ENCODE measurements around the gene SMYD3.

SMYD3 gene

GRCh38 chr1:245840971-245841370, 666.1 kb downstream of the SMYD3 start:
- no peak overlapping the region for H3K4me3 ChIP-seq (ENCODE audit: low read length, poor library complexity, severe bottlenecking)
- H3K9me3 ChIP-seq (ENCODE audit: insufficient read depth, low read depth, low read length): no peaks in the 10 kb centered on the region
- no peaks in the 10 kb centered on the region for H3K36me3 ChIP-seq (ENCODE audit: insufficient read depth, low read length)
- H4K20me1 ChIP-seq (ENCODE audit: insufficient read depth, low read length, poor library complexity, severe bottlenecking): no peaks in the 10 kb centered on the region
- no peaks in the 10 kb centered on the region for H3K27me3 ChIP-seq (ENCODE audit: insufficient read depth, low read length, poor library complexity, severe bottlenecking)
- H3K4me1 ChIP-seq (ENCODE audit: insufficient read depth, low read length, poor library complexity, severe bottlenecking): no peaks in the 10 kb centered on the region
- H3K4me2 ChIP-seq (ENCODE audit: low read depth, low read length, poor library complexity, severe bottlenecking): no peak overlapping the region
- H3K79me2 ChIP-seq (ENCODE audit: insufficient read depth, low read length): no peaks in the 10 kb centered on the region
- no peak overlapping the region for H3K9ac ChIP-seq (ENCODE audit: low read depth, low read length, poor library complexity, severe bottlenecking)
- H2AFZ ChIP-seq (ENCODE audit: low read length): no peak overlapping the region
- no peaks in the 10 kb centered on the region for H3K9me2 ChIP-seq (replicated peaks; ENCODE audit: low read depth, low read length)
- no peak for TF ChIP-seq EZH2phosphoT487 (IDR thresholded peaks at IDR 0.05; ENCODE audit: borderline replicate concordance)
- no peaks in the 10 kb centered on the region for H3F3A ChIP-seq (ENCODE audit: low read depth)

- Histone ChIP-seq H3K9ac (ENCODE audit: low read depth, low read length, poor library complexity, severe bottlenecking) (no peak overlapping the region), H3K79me2 (ENCODE audit: insufficient read depth, low read length) (no peaks in the 10 kb centered on the region), H3K9me3 (ENCODE audit: insufficient read depth, low read depth, low read length) (no peaks in the 10 kb centered on the region), H3K4me3 (ENCODE audit: low read length, poor library complexity, severe bottlenecking) (no peak overlapping the region), H3K9me2 (replicated peaks; ENCODE audit: low read depth, low read length) (no peaks in the 10 kb centered on the region), H3K4me1 (ENCODE audit: insufficient read depth, low read length, poor library complexity, severe bottlenecking) (no peaks in the 10 kb centered on the region), H4K20me1 (ENCODE audit: insufficient read depth, low read length, poor library complexity, severe bottlenecking) (no peaks in the 10 kb centered on the region), H3K36me3 (ENCODE audit: insufficient read depth, low read length) (no peaks in the 10 kb centered on the region), H2AFZ (ENCODE audit: low read length) (no peak overlapping the region), H3F3A (ENCODE audit: low read depth) (no peaks in the 10 kb centered on the region), H3K4me2 (ENCODE audit: low read depth, low read length, poor library complexity, severe bottlenecking) (no peak overlapping the region), H3K27me3 (ENCODE audit: insufficient read depth, low read length, poor library complexity, severe bottlenecking) (no peaks in the 10 kb centered on the region)
- no peak for TF ChIP-seq CTCF (conservative IDR thresholded peaks at IDR 0.05; ENCODE audit: low read length)
- TF ChIP-seq EZH2phosphoT487 (IDR thresholded peaks at IDR 0.05; ENCODE audit: borderline replicate concordance): no peak
These were observed 669.4 kb downstream of the SMYD3 start for GRCh38 chr1:245837718-245838117.

DNA sequence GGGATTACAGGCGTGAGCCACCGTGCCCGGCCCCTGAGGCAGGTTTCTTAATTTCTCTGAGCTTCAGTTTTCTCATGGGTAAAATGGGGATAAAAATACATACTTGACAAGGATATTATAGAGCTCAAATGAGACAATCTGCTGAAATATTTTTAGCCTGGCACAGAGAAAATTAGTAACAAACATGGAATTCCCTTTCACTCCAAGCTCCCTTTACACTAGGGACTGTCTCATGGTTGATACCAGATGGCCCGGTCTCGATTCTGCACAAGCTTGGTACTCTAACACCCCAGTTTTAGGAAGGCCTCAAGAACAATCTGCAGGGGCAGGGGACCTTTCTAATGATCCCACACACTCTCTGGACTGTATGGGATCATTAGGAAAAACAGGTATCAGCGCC, 671.7 kb downstream of the SMYD3 start:
- Histone ChIP-seq H3K79me2 (ENCODE audit: insufficient read depth, low read length) (no peaks in the 10 kb centered on the region), H3K4me3 (ENCODE audit: low read length, poor library complexity, severe bottlenecking) (no peak overlapping the region), H3K27me3 (ENCODE audit: insufficient read depth, low read length, poor library complexity, severe bottlenecking) (no peaks in the 10 kb centered on the region), H3K9me2 (replicated peaks; ENCODE audit: low read depth, low read length) (no peaks in the 10 kb centered on the region), H3F3A (ENCODE audit: low read depth) (no peaks in the 10 kb centered on the region), H3K4me1 (ENCODE audit: insufficient read depth, low read length, poor library complexity, severe bottlenecking) (no peaks in the 10 kb centered on the region), H3K36me3 (ENCODE audit: insufficient read depth, low read length) (no peaks in the 10 kb centered on the region), H2AFZ (ENCODE audit: low read length) (no peak overlapping the region), H3K4me2 (ENCODE audit: low read depth, low read length, poor library complexity, severe bottlenecking) (no peak overlapping the region), H3K9ac (ENCODE audit: low read depth, low read length, poor library complexity, severe bottlenecking) (no peak overlapping the region), H4K20me1 (ENCODE audit: insufficient read depth, low read length, poor library complexity, severe bottlenecking) (no peaks in the 10 kb centered on the region), H3K9me3 (ENCODE audit: insufficient read depth, low read depth, low read length) (no peaks in the 10 kb centered on the region)
- TF ChIP-seq CTCF (conservative IDR thresholded peaks at IDR 0.05; ENCODE audit: low read length): no peak
- no peak for TF ChIP-seq EZH2phosphoT487 (IDR thresholded peaks at IDR 0.05; ENCODE audit: borderline replicate concordance)

DNA sequence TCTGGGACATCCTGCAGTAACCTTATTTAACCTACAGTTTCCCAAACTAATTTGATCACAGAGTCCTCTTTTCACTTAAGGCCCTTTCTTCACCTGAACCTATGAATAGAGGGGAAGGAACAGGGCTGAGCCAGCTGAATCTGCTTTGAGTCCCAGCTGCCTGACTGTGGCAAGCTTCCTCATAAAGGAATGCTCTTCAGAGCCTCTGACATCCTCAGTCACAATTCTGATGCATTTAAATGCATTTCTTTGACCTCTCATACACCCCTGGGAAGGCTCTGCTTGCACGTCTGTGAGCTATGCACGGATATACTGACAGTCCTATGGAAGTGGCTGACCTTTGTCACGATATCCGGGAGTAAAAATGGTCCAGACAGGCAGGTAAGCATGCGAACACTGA, 673.1 kb downstream of the SMYD3 start:
- Histone ChIP-seq H3K4me1 (ENCODE audit: insufficient read depth, low read length, poor library complexity, severe bottlenecking) (no peaks in the 10 kb centered on the region), H3F3A (ENCODE audit: low read depth) (no peaks in the 10 kb centered on the region), H3K4me3 (ENCODE audit: low read length, poor library complexity, severe bottlenecking) (no peak overlapping the region), H3K4me2 (ENCODE audit: low read depth, low read length, poor library complexity, severe bottlenecking) (no peak overlapping the region), H3K79me2 (ENCODE audit: insufficient read depth, low read length) (no peaks in the 10 kb centered on the region), H3K9me2 (replicated peaks; ENCODE audit: low read depth, low read length) (no peaks in the 10 kb centered on the region), H3K27me3 (ENCODE audit: insufficient read depth, low read length, poor library complexity, severe bottlenecking) (no peaks in the 10 kb centered on the region), H4K20me1 (ENCODE audit: insufficient read depth, low read length, poor library complexity, severe bottlenecking) (no peaks in the 10 kb centered on the region), H3K9me3 (ENCODE audit: insufficient read depth, low read depth, low read length) (no peaks in the 10 kb centered on the region), H2AFZ (ENCODE audit: low read length) (no peak overlapping the region), H3K9ac (ENCODE audit: low read depth, low read length, poor library complexity, severe bottlenecking) (no peak overlapping the region), H3K36me3 (ENCODE audit: insufficient read depth, low read length) (no peaks in the 10 kb centered on the region)
- no peak for TF ChIP-seq EZH2phosphoT487 (IDR thresholded peaks at IDR 0.05; ENCODE audit: borderline replicate concordance)
- no peak for TF ChIP-seq CTCF (conservative IDR thresholded peaks at IDR 0.05; ENCODE audit: low read length)

Measured in Loucy (cell line).